Smooth muscle cell (in vitro differentiated cells): ENCODE data around the gene FCGBP. TPM values are rescaled to one million over a fixed set of nuclear protein-coding genes. Genes with fewer than 3 reads are reported as not detected.

ENCODE experiments used
- DNase-seq: peaks from one replicate; lab custom pipeline; 2025; ENCODE audit not compliant: unreplicated experiment; lab: John Stamatoyannopoulos, UW
- H2AFZ ChIP-seq: fragments of 200-600 bp; sonication (generic); 2 replicates; pipeline ENCODE4 v1.6.0; 2016; ENCODE audit warnings: antibody characterized with exemption, low read depth, mild to moderate bottlenecking
- H3F3A ChIP-seq: fragments of 200-600 bp; sonication (generic); 2 replicates; pipeline ENCODE4 v1.6.0; 2017; ENCODE audit warnings: antibody characterized with exemption, low read depth
- H3K27ac ChIP-seq: fragments of 200-600 bp; sonication (generic); 2 replicates; pipeline ENCODE4 v1.5.1; 2016; ENCODE audit warnings: low read depth, mild to moderate bottlenecking
- H3K27me3 ChIP-seq: fragments of 200-600 bp; sonication (generic); 2 replicates; pipeline ENCODE4 v1.6.1; 2016; ENCODE audit warnings: low read depth, mild to moderate bottlenecking
- H3K36me3 ChIP-seq: fragments of 200-600 bp; sonication (generic); 2 replicates; pipeline ENCODE4 v1.5.1; 2016; ENCODE audit warnings: low read depth
- H3K4me1 ChIP-seq: fragments of 200-600 bp; sonication (generic); 2 replicates; pipeline ENCODE4 v1.5.1; 2016; ENCODE audit warnings: low read depth
- H3K4me2 ChIP-seq: fragments of 200-600 bp; sonication (generic); 2 replicates; pipeline ENCODE4 v1.6.0; 2016; ENCODE audit warnings: mild to moderate bottlenecking
- H3K4me3 ChIP-seq: fragments of 200-600 bp; sonication (generic); 2 replicates; pipeline ENCODE4 v1.5.1; 2016; ENCODE audit warnings: mild to moderate bottlenecking
- H3K79me2 ChIP-seq: fragments of 200-600 bp; sonication (generic); 2 replicates; pipeline ENCODE4 v1.6.0; 2016; ENCODE audit warnings: low read depth, mild to moderate bottlenecking
- H3K9ac ChIP-seq: fragments of 200-600 bp; sonication (generic); 2 replicates; pipeline ENCODE4 v1.6.0; 2016; ENCODE audit warnings: low read depth
- H3K9me3 ChIP-seq: fragments of 200-600 bp; sonication (generic); replicated peaks from 2 replicates; pipeline ENCODE4 v1.5.1; 2016; ENCODE audit warnings: low read depth
- H4K20me1 ChIP-seq: fragments of 200-600 bp; sonication (generic); 2 replicates; pipeline ENCODE4 v1.6.0; 2016; ENCODE audit warnings: low read depth
- WGBS: methylation state at CpG from one replicate; pipeline ENCODE4 v1.1.7; 2016; ENCODE audit warnings: low lambda C conversion rate; 5-methylcytosine and 5-hydroxymethylcytosine counted together
- polyA plus RNA-seq: library from polyadenylated mRNA; unstranded; fragments of >200 nt; fragmentation: Nextera tagmentation; extraction: Ambion mirVana; gene quantifications from 2 replicates; pipeline ENCODE4 v1.2.1, GENCODE V29; 2016
- total RNA-seq: library from RNA; depleted of rRNA; stranded (reverse); fragments of >200 nt; gene quantifications from 2 replicates; pipeline ENCODE4 v1.2.3, GENCODE V29; 2014
- TF ChIP-seq, protein P1 (sequence below): fragments of 200-600 bp; sonication (generic); IDR thresholded peaks from 2 replicates; pipeline ENCODE4 v1.5.1; 2017; ENCODE audit warnings: borderline replicate concordance, mild to moderate bottlenecking, antibody characterized with exemption; ENCODE audit not compliant: insufficient read depth, poor library complexity, severe bottlenecking

FCGBP gene
- total and polyA plus RNA-seq, 2 experiments from 2014 or later: 0.15 to 0.18 TPM

DNA sequence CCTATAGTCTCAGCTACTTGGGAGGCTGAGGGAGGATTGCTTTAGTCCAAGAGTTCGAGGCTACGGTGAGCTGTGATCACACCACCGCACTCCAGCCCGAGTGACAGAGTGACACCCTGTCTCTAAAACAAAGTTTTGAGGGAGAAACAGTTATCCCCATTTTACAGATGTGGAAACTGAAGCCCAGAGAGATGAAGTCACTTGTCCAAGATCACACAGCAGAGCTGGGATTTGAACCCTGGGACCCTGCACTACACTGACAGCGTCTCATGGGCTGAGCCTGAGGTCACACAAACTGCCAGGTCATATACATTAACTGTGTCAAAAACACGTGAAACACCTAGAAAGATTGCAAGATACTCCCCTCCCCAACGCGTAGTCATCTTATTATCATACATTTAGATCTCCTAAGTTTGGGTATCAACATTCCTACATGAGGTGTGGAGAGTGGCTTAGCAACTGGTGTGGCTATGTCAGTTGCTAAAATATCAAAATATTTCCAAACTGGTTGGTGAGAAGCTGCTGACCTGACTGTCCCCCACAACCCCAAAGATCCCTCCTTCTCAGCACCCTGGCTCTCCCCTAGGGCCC, 8.2 kb downstream of the FCGBP start:
- Histone ChIP-seq H3K9ac (no peak overlapping the region), H3K27ac (no peak overlapping the region), H3F3A (no peaks in the 10 kb centered on the region), H3K36me3 (no peaks in the 10 kb centered on the region), H4K20me1 (no peaks in the 10 kb centered on the region), H3K79me2 (no peaks in the 10 kb centered on the region), H3K4me3 (no peak overlapping the region), H3K9me3 (no peaks in the 10 kb centered on the region), H3K4me1 (no peaks in the 10 kb centered on the region), H3K27me3 (no peaks in the 10 kb centered on the region), H3K4me2 (no peak overlapping the region), H2AFZ (no peak overlapping the region)
- no peak for DNase-seq
- TF ChIP-seq, protein P1, sequence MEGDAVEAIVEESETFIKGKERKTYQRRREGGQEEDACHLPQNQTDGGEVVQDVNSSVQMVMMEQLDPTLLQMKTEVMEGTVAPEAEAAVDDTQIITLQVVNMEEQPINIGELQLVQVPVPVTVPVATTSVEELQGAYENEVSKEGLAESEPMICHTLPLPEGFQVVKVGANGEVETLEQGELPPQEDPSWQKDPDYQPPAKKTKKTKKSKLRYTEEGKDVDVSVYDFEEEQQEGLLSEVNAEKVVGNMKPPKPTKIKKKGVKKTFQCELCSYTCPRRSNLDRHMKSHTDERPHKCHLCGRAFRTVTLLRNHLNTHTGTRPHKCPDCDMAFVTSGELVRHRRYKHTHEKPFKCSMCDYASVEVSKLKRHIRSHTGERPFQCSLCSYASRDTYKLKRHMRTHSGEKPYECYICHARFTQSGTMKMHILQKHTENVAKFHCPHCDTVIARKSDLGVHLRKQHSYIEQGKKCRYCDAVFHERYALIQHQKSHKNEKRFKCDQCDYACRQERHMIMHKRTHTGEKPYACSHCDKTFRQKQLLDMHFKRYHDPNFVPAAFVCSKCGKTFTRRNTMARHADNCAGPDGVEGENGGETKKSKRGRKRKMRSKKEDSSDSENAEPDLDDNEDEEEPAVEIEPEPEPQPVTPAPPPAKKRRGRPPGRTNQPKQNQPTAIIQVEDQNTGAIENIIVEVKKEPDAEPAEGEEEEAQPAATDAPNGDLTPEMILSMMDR: no peak
- 93% methylated on average over 8 of the region's 8 CpGs for WGBS

DNA sequence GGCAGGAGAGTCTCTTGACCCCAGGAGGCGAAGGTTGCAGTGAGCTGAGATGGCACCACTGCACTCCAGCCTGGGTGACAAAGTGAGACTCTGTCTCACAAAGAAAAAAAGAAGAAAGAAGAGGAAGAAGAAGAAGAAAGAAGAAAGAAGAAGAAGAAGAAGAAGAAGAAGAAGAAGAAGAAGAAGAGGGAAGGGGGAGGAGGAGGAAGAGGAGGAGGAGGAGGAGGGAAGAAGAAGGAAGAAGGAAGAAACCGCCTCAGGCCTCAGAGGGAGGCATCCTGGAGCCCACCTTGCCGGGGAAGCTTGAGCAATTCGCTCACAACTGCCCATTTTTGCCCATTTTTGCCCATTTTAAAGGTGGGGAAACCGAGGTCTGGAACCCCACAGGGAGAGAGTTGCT, 9.5 kb downstream of the FCGBP start:
- H2AFZ ChIP-seq: no peak overlapping the region
- WGBS: 89% methylated on average over 5 of the region's 5 CpGs
- H3K79me2 ChIP-seq: no peaks in the 10 kb centered on the region
- TF ChIP-seq, protein P1: no peak
- H3K27me3 ChIP-seq: no peaks in the 10 kb centered on the region
- no peak overlapping the region for H3K4me2 ChIP-seq
- H4K20me1 ChIP-seq: no peaks in the 10 kb centered on the region
- no peaks in the 10 kb centered on the region for H3K4me1 ChIP-seq
- H3K9ac ChIP-seq: no peak overlapping the region
- no peak for DNase-seq
- no peaks in the 10 kb centered on the region for H3K36me3 ChIP-seq
- no peak overlapping the region for H3K27ac ChIP-seq
- H3F3A ChIP-seq: no peaks in the 10 kb centered on the region
- no peak overlapping the region for H3K4me3 ChIP-seq
- no peaks in the 10 kb centered on the region for H3K9me3 ChIP-seq

DNA sequence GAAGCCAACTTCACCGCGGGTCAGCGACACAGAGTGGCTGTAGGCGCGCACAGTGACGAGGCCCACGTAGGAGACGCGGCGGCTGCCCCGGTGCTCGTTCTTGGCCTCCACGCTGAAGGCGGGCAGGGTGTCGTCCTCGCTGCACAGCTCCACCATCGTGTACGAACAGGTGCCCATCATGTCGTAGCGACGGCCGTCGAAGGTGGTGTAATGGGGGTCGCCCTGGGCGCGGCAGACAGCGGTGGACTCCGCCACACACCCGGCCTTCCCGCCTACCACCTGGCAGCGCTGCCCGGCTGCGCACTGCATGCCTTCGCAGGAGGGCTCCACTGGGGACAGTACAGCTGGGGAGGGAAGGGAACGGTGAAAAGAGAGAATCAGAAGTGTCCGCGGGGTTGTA, 10.0 kb downstream of the FCGBP start:
- Histone ChIP-seq H3K36me3 (no peaks in the 10 kb centered on the region), H3K9ac (no peak overlapping the region)

More for the DNA sequence above, 10.0 kb downstream of the FCGBP start:
- Histone ChIP-seq H3K4me3 (no peak overlapping the region), H3K9me3 (no peaks in the 10 kb centered on the region), H3K4me1 (no peaks in the 10 kb centered on the region), H3F3A (no peaks in the 10 kb centered on the region), H2AFZ (no peak overlapping the region), H3K27ac (no peak overlapping the region), H3K79me2 (no peaks in the 10 kb centered on the region), H4K20me1 (no peaks in the 10 kb centered on the region), H3K4me2 (no peak overlapping the region), H3K27me3 (no peaks in the 10 kb centered on the region)
- 98% methylated on average over 37 of the region's 37 CpGs for WGBS
- TF ChIP-seq, protein P1: no peak
- DNase-seq: no peak
